ENCODE data around the gene TULP4.

The TULP4 gene

GRCh38 chr6:158373214-158373613 lies 60.9 kb downstream of the TULP4 start:
- H3K4me3 ChIP-seq (ENCODE audit: low read depth, low read length), result no peak overlapping the region
- ChIA-PET POLR2A (no interaction called here), CTCF (interaction anchor here (1.2 kb wide), 1 partner anchor 11 kb away, joined by 4 read pairs; no protein-coding TSS in a partner anchor)
- no peak for DNase-seq (ENCODE audit: low read depth, low spot score)
- TF ChIP-seq CTCF (IDR thresholded peaks at IDR 0.05; ENCODE audit: insufficient read depth, low read length, missing control alignments), result no peak

GRCh38 chr6:158374020-158374419 lies 61.8 kb downstream of the TULP4 start:
- TF ChIP-seq CTCF (IDR thresholded peaks at IDR 0.05; ENCODE audit: insufficient read depth, low read length, missing control alignments), result no peak
- DNase-seq (ENCODE audit: low read depth, low spot score), result no peak
- POLR2A ChIA-PET, result no interaction called here
- H3K4me3 ChIP-seq (ENCODE audit: low read depth, low read length), result no peak overlapping the region
- CTCF ChIA-PET, result interaction anchor here (1.2 kb wide), 1 partner anchor 10 kb away, joined by 4 read pairs; no protein-coding TSS in a partner anchor

GRCh38 chr6:158376631-158377081 lies 64.4 kb downstream of the TULP4 start:
- DNase-seq (ENCODE audit: low read depth, low spot score), result peak; percentile 53
- no peak for TF ChIP-seq CTCF (IDR thresholded peaks at IDR 0.05; ENCODE audit: insufficient read depth, low read length, missing control alignments)
- ChIA-PET CTCF (no interaction called here), POLR2A (no interaction called here)
- H3K4me3 ChIP-seq (ENCODE audit: low read depth, low read length), result no peak overlapping the region

GRCh38 chr6:158377860-158378259 lies 65.6 kb downstream of the TULP4 start:
- TF ChIP-seq CTCF (IDR thresholded peaks at IDR 0.05; ENCODE audit: insufficient read depth, low read length, missing control alignments), result no peak
- ChIA-PET CTCF (interaction anchor here (1.1 to 1.3 kb wide), 2 partner anchors 9 to 157 kb away, joined by 3 read pairs; no protein-coding TSS in a partner anchor), POLR2A (no interaction called here)
- no peak overlapping the region for H3K4me3 ChIP-seq (ENCODE audit: low read depth, low read length)
- DNase-seq (ENCODE audit: low read depth, low spot score), result no peak

GRCh38 chr6:158379336-158379735 lies 67.1 kb downstream of the TULP4 start:
- H3K4me3 ChIP-seq (ENCODE audit: low read depth, low read length), result no peak overlapping the region
- CTCF ChIA-PET, result interaction anchor here (0.9 kb wide), 1 partner anchor 18 kb away, joined by 3 read pairs; no protein-coding TSS in a partner anchor
- TF ChIP-seq CTCF (IDR thresholded peaks at IDR 0.05; ENCODE audit: insufficient read depth, low read length, missing control alignments), result no peak
- DNase-seq (ENCODE audit: low read depth, low spot score), result no peak
- POLR2A ChIA-PET, result no interaction called here

GRCh38 chr6:158381214-158381613 lies 68.9 kb downstream of the TULP4 start:
- ChIA-PET CTCF (no interaction called here), POLR2A (no interaction called here)
- no peak for DNase-seq (ENCODE audit: low read depth, low spot score)
- no peak for TF ChIP-seq CTCF (IDR thresholded peaks at IDR 0.05; ENCODE audit: insufficient read depth, low read length, missing control alignments)
- H3K4me3 ChIP-seq (ENCODE audit: low read depth, low read length), result no peak overlapping the region

Data from AG04449 (cell line).